ENCODE results near the gene MT1G.

DNA sequence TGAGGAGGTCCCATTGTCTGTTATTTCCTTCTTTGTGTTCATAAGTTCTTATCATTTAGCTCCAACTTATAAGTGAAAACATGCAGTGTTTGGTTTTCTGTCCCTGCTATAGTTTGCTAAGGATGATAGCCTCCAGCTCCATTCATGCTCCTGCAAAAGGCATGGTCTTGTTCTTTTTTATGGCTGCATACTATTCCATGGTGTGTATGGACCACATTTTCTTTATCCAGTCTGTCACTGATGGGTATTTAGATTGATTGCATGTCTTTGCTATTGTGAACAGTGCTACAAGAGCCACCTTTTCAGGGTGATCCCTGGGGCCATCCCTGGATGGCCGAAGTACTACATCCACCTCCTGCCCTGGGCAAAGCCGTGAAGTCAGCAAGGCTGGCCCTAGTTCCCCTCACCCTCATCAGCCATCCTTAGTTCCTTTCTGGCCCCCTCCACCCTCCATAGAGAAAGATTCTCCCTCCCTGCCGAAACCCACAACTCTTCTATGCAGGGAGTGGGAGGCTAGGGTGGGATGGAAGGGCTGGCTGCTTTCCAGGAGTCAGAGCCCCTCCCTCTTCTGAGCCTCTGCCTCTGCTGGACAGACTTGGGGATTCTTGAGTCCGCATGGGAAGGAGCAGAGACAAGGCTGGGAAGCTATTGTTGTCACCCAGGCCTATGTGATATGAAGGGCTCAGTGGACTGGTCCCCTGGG is 22.7 kb upstream of the MT1G start:
- no peak for TF ChIP-seq EP300 (IDR thresholded peaks at IDR 0.05)
- no peak for TF ChIP-seq POLR2A (IDR thresholded peaks at IDR 0.05)
- TF ChIP-seq POLR2AphosphoS5 (IDR thresholded peaks at IDR 0.05), result no peak
- no peak for TF ChIP-seq CTCF (IDR thresholded peaks at IDR 0.05)
